Uterus (tissue), 4 donors: ENCODE results near the gene FOXF2. TPM values are rescaled to one million over a fixed set of nuclear protein-coding genes. Genes with fewer than 3 reads are reported as not detected.
A peak's percentile ranks its signal among the peaks of the same experiment; 100 is the strongest.

Experiments
- DNase-seq, 2 donors: peaks; one replicate each; pipeline ENCODE4 v3.0.0-alpha.2; 2019 to 2020
- H3K27ac ChIP-seq, 2 donors: fragments of 200-600 bp; sonication (generic); 1 replicate in 1 of 2; 2 replicates in 1 of 2; pipeline ENCODE4 v1.5.1; 2016 to 2018
- H3K27me3 ChIP-seq, 2 donors: fragments of 200-600 bp; sonication (generic); one replicate each; pipeline ENCODE4 v1.5.1; 2018 to 2019; ENCODE audit warnings: control low read depth in 1 of 2
- H3K36me3 ChIP-seq, 2 donors: fragments of 200-600 bp; sonication (generic); one replicate each; pipeline ENCODE4 v1.5.1; 2019; ENCODE audit warnings: control low read depth in 1 of 2
- H3K4me1 ChIP-seq, 2 donors: fragments of 200-600 bp; sonication (generic); one replicate each; pipeline ENCODE4 v1.5.1; 2018 to 2019; ENCODE audit warnings: control low read depth in 1 of 2
- H3K4me3 ChIP-seq, 2 donors: fragments of 200-600 bp; sonication (generic); 1 replicate in 1 of 2; 2 replicates in 1 of 2; pipeline ENCODE4 v1.5.1; 2018 to 2019; ENCODE audit warnings: mild to moderate bottlenecking in 1 of 2
- H3K9me3 ChIP-seq, 2 donors: fragments of 200-600 bp; sonication (generic); one replicate each; pipeline ENCODE4 v1.5.1; 2019; ENCODE audit warnings: control low read depth in 1 of 2
- POLR2A ChIP-seq, 2 donors: fragments of 450-650 bp; IDR thresholded peaks; one replicate each; pipeline ENCODE4 v1.6.1; 2016; ENCODE audit warnings: antibody characterized with exemption in 2 of 2, mild to moderate bottlenecking in 1 of 2, moderate library complexity in 1 of 2
- intact Hi-C: fragments of 100-400 bp; cut with DNase I; formaldehyde crosslinking; loops from one replicate; pipeline ENCODE4 v1.15.1; 2023; ENCODE audit warnings: low total_unique reads
- total RNA-seq, 4 donors: library from RNA; depleted of rRNA in 3 of 4; stranded (reverse); fragments of >200 nt in 3 of 4; gene quantifications; one replicate each; pipeline versions ENCODE4 v1.1.0 to v1.2.4, GENCODE V29; 2014 to 2023
- TF ChIP-seq, protein P1 (sequence below), 4 experiments: fragments of 200-600 bp in 2 of 4; fragments of 450-650 bp in 2 of 4; sonication (generic) in 2 of 4; IDR thresholded peaks; one replicate each; pipeline ENCODE4 v1.5.1; 2016 to 2019; ENCODE audit warnings: antibody characterized with exemption in 4 of 4, mild to moderate bottlenecking in 2 of 4, moderate library complexity in 1 of 4
- donor health status: DM: yes; HTN: yes; CAD: no.

Gene FOXF2
- total RNA-seq, 4 donors from 2014 or later, result not detected

DNA sequence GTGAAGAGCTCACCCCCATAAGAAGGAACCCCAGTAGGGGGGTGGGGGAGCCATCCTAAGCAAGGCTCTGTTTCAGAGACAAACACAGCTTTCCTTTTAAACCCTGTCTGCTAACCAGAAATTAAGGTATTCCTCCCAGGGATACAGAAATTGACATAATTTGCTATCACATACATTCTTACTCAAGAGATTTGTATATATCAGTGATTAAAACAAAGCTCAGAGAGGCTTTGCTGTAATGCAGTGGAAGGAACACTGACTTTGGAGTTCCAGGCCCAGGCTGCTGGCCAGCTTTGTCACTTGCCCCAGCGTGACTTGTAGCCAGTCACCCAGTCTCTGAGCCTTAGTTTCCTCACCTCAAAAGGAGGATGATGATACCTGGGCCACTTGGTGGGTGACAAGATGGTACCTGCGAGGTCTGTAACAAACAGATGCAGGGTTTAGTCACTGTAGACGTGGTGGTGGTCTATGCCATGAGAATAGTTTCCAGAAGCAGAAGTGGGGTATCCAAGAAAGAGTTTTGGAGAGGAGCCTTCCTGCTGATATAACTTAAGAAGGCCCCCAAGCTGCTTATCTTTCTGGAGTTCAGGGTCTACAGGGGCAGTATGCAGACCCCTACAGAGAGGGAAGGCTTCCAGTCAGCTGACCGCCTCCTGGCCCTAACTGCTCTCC is 3.2 kb upstream of the FOXF2 start:
- no peak for DNase-seq
- H3K9me3 ChIP-seq, result no peaks in the 10 kb centered on the region
- TF ChIP-seq POLR2A (IDR thresholded peaks at IDR 0.05), result no peak
- TF ChIP-seq, protein P1, sequence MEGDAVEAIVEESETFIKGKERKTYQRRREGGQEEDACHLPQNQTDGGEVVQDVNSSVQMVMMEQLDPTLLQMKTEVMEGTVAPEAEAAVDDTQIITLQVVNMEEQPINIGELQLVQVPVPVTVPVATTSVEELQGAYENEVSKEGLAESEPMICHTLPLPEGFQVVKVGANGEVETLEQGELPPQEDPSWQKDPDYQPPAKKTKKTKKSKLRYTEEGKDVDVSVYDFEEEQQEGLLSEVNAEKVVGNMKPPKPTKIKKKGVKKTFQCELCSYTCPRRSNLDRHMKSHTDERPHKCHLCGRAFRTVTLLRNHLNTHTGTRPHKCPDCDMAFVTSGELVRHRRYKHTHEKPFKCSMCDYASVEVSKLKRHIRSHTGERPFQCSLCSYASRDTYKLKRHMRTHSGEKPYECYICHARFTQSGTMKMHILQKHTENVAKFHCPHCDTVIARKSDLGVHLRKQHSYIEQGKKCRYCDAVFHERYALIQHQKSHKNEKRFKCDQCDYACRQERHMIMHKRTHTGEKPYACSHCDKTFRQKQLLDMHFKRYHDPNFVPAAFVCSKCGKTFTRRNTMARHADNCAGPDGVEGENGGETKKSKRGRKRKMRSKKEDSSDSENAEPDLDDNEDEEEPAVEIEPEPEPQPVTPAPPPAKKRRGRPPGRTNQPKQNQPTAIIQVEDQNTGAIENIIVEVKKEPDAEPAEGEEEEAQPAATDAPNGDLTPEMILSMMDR (IDR thresholded peaks at IDR 0.05), result no peak
- peaks cover 0 to 38% of the 10 kb centered on the region in 2 donors for H3K4me1 ChIP-seq
- no peak overlapping the region for H3K27ac ChIP-seq
- H3K4me3 ChIP-seq, result no peak overlapping the region
- H3K27me3 ChIP-seq, result peaks cover 36 to 74% of the 10 kb centered on the region in 2 donors
- intact Hi-C loops, result no loop called here
- H3K36me3 ChIP-seq, result no peaks in the 10 kb centered on the region

DNA sequence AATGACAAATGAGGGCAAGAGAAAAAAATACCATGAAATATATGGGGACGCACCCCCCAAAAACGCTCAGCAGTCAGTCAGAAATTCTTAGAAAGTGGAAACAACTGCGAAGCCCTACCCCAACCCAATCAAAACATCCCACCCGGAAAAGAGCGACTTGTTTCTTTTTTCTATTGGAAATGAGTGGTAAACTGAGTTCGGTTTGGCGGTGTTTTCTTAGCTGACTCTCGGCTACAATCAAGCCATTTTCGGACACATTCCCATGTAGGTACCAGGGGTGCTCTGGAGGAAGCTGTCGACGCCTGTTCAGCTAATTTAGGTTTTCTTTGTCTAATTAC is 1.9 kb upstream of the FOXF2 start:
- TF ChIP-seq, protein P1 (IDR thresholded peaks at IDR 0.05), result no peak
- TF ChIP-seq POLR2A (IDR thresholded peaks at IDR 0.05), result no peak
- Histone ChIP-seq H3K9me3 (no peaks in the 10 kb centered on the region), H3K27me3 (peaks cover 31 to 79% of the 10 kb centered on the region in 2 donors), H3K4me3 (no peak overlapping the region), H3K27ac (no peak overlapping the region), H3K4me1 (peaks cover 0 to 27% of the 10 kb centered on the region in 2 donors), H3K36me3 (no peaks in the 10 kb centered on the region)
- no peak for DNase-seq
- intact Hi-C loops, result no loop called here

DNA sequence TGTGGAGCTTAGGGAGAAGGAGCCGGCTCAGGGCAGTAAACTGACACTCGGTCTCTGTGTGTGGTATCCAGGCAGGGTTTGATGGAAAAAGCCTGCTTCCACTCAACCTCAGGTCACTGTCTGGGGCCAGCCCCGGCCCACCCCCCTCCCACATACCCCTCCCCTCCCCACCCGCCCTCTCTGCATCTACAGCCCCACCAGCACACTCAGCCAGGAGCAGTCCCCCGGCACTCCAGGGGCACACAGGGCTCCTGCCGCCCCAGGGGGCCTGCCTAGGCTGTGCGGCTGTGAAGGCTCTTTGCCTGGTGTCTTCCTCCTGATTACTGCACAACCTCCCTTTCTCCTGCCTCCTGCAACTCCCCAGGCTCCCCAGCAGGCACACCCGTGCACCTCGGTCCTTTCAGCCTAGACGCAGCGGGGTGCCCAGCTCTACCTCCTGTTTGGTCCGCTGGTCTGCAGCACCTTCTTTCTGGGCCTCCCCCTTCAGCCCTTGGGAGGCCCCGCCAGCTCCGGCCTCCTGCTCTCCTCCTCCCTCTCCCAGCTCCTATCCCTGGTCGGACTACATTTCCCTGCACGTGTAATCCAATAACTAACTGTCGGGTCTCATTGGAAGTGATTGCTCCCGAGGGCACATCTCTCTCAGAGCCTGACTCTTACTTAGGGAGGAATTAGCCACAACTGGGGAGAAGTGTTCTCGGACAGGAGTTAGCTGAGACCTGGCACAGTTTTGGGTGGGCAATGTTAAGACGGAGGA is 1.3 kb upstream of the FOXF2 start:
- intact Hi-C loops, result no loop called here
- no peaks in the 10 kb centered on the region for H3K36me3 ChIP-seq
- H3K9me3 ChIP-seq, result no peaks in the 10 kb centered on the region
- H3K4me3 ChIP-seq, result no peak overlapping the region
- no peak for DNase-seq
- H3K27me3 ChIP-seq, result peaks cover 26 to 76% of the 10 kb centered on the region in 2 donors
- peaks cover 0 to 27% of the 10 kb centered on the region in 2 donors for H3K4me1 ChIP-seq
- no peak overlapping the region for H3K27ac ChIP-seq
- no peak for TF ChIP-seq POLR2A (IDR thresholded peaks at IDR 0.05)

DNA sequence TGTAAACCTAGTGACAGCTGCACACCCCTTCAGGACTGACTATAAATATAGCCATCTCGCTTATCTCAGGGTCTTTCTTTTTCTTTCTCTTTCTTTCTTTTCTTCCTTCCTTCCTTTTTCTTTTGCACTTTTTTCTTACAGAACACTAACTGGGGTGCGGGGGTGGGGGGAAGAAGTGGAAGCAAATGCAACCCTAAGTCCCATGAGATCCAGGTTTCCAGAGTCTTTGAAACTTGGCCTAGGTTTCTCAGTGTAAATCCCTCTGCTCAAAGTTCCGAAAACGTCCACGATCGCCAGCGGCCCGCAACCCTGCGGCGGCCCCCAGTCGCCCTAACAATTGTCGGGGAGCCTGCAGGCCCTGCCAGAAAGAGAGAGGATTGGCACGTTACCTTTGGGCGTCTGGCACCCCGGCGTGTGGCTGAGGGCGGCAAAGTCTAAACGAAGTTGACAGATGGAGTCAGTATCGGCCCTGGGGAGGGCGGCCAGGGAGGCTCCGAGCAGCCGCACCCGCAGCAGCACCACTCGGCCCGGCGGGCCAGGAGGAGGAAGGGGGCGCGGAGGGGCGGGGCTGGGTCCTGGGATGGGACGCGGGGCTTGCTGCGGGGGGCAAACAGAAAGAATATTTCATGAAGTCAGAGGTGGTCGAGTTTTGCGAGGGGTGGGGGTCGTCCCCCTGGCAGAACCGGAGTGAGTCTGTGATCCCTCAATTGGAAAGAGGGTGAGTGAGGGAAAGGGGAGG is 577 bp upstream of the FOXF2 start:
- TF ChIP-seq, protein P1 (IDR thresholded peaks at IDR 0.05), result no peak
- TF ChIP-seq POLR2A (IDR thresholded peaks at IDR 0.05), result no peak
- H3K27me3 ChIP-seq, result peaks cover 21 to 76% of the 10 kb centered on the region in 2 donors
- H3K9me3 ChIP-seq, result no peaks in the 10 kb centered on the region
- intact Hi-C loops, result no loop called here
- no peaks in the 10 kb centered on the region for H3K36me3 ChIP-seq
- peaks cover 0 to 32% of the 10 kb centered on the region in 2 donors for H3K4me1 ChIP-seq
- H3K4me3 ChIP-seq, result peak overlapping the region in 1 of 2 donors; percentile 11
- H3K27ac ChIP-seq, result no peak overlapping the region
- DNase-seq, result no peak

DNA sequence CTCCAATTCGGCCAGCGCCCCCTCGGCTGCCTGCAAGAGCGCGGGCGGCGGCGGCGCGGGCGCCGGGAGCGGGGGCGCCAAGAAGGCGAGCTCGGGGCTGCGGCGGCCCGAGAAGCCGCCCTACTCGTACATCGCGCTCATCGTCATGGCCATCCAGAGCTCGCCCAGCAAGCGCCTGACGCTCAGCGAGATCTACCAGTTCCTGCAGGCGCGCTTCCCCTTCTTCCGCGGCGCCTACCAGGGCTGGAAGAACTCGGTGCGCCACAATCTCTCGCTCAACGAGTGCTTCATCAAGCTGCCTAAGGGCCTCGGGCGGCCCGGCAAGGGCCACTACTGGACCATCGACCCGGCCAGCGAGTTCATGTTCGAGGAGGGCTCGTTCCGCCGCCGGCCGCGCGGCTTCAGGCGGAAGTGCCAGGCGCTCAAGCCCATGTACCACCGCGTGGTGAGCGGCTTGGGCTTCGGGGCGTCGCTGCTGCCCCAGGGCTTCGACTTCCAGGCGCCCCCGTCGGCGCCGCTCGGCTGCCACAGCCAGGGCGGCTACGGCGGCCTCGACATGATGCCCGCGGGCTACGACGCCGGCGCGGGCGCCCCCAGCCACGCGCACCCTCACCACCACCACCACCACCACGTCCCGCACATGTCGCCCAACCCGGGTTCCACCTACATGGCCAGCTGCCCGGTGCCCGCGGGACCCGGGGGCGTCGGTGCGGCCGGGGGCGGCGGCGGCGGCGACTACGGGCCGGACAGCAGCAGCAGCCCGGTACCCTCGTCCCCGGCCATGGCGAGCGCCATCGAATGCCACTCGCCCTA is 963 bp downstream of the FOXF2 start:
- no peaks in the 10 kb centered on the region for H3K36me3 ChIP-seq
- H3K4me1 ChIP-seq, result peaks cover 0 to 26% of the 10 kb centered on the region in 2 donors
- intact Hi-C loops, result no loop called here
- DNase-seq, result no peak
- no peak overlapping the region for H3K27ac ChIP-seq
- H3K4me3 ChIP-seq, result peak overlapping the region in 1 of 2 donors; percentile 26
- TF ChIP-seq POLR2A (IDR thresholded peaks at IDR 0.05), result no peak
- TF ChIP-seq, protein P1 (IDR thresholded peaks at IDR 0.05), result no peak
- H3K27me3 ChIP-seq, result peaks cover 21 to 78% of the 10 kb centered on the region in 2 donors
- H3K9me3 ChIP-seq, result no peaks in the 10 kb centered on the region
